Measurements from ENCODE around the gene C3orf18.
"Not testable (repeated sequence)": the region's sequence is repeated elsewhere in the genome, so short reads cannot be mapped to it uniquely, and the experiment has no call there.

Gene C3orf18

GRCh38 chr3:50515565-50516439 lies 51.7 kb downstream of the C3orf18 start:
- POLR2A ChIA-PET (ENCODE audit: low non-redundant PET), result no interaction called here
- TF ChIP-seq CTCF (conservative IDR thresholded peaks at IDR 0.05; ENCODE audit: low read depth), result no peak
- CTCF ChIA-PET, result no interaction called here
- DNase-seq (ENCODE audit: low spot score), result no peak
- no peak overlapping the region for H3K27ac ChIP-seq

- H3K27ac ChIP-seq; POLR2A ChIA-PET (ENCODE audit: low non-redundant PET); CTCF ChIA-PET; DNase-seq (ENCODE audit: low spot score): not testable (repeated sequence)
Measured at GRCh38 chr3:50512908-50513307, 54.6 kb downstream of the C3orf18 start.

GRCh38 chr3:50512131-50512530 lies 55.4 kb downstream of the C3orf18 start:
- no peak for TF ChIP-seq CTCF (conservative IDR thresholded peaks at IDR 0.05; ENCODE audit: low read depth)
- POLR2A ChIA-PET (ENCODE audit: low non-redundant PET), result no interaction called here
- no peak overlapping the region for H3K27ac ChIP-seq
- CTCF ChIA-PET, result no interaction called here
- no peak for DNase-seq (ENCODE audit: low spot score)

- ChIA-PET CTCF (no interaction called here), POLR2A (ENCODE audit: low non-redundant PET) (no interaction called here)
- DNase-seq (ENCODE audit: low spot score), result no peak
- H3K27ac ChIP-seq, result no peak overlapping the region
- no peak for TF ChIP-seq CTCF (conservative IDR thresholded peaks at IDR 0.05; ENCODE audit: low read depth)
Measured at GRCh38 chr3:50510325-50510724, 57.2 kb downstream of the C3orf18 start.

- CTCF ChIA-PET, result interaction anchor here (1.1 kb wide), 1 partner anchor 32 kb away, joined by 3 read pairs; no protein-coding TSS in a partner anchor
- H3K27ac ChIP-seq, result no peak overlapping the region
- DNase-seq (ENCODE audit: low spot score), result no peak
- POLR2A ChIA-PET (ENCODE audit: low non-redundant PET), result no interaction called here
- TF ChIP-seq CTCF (conservative IDR thresholded peaks at IDR 0.05; ENCODE audit: low read depth), result no peak
Measured at GRCh38 chr3:50509715-50510114, 57.8 kb downstream of the C3orf18 start.

- TF ChIP-seq CTCF (conservative IDR thresholded peaks at IDR 0.05; ENCODE audit: low read depth), result no peak
- DNase-seq (ENCODE audit: low spot score), result no peak
- POLR2A ChIA-PET (ENCODE audit: low non-redundant PET), result interaction anchor here (0.6 kb wide), 1 partner anchor 11 kb away, joined by 4 read pairs; no protein-coding TSS in a partner anchor
- CTCF ChIA-PET, result interaction anchor here (1.1 kb wide), 1 partner anchor 33 kb away, joined by 3 read pairs; no protein-coding TSS in a partner anchor
- no peak overlapping the region for H3K27ac ChIP-seq
Measured at GRCh38 chr3:50508821-50509220, 58.7 kb downstream of the C3orf18 start.

Data from RWPE1 (cell line).